MCF 10A (cell line): ENCODE measurements around the gene EPHB3. TPM values are rescaled to one million over a fixed set of nuclear protein-coding genes. Genes with fewer than 3 reads are reported as not detected.

Experiments used
- BruUV-seq: library from RNA; stranded (reverse); fragments of 400-500 nt; replicated peaks from 2 replicates; lab custom pipeline; 2021; lab: Mats Ljungman, UMichigan
- CTCF ChIA-PET: fragments of 300-600 bp; sonication (Branson Sonifier 250); formaldehyde crosslinking; extraction: SDS; loops from one replicate; lab custom pipeline; 2021; ENCODE audit warnings: antibody characterized with exemption, inconsistent platforms; lab: Yijun Ruan, JAX
- POLR2A ChIA-PET: fragments of 300-600, 350-650 bp; sonication (Branson Sonifier 250); formaldehyde crosslinking; extraction: SDS; loops from one replicate; lab custom pipeline; 2020; ENCODE audit warnings: antibody characterized with exemption, inconsistent platforms; lab: Yijun Ruan, JAX
- DNase-seq: peaks from one replicate; pipeline ENCODE4 v3.0.0-alpha.2; 2018; ENCODE audit not compliant: unreplicated experiment
- H3K27ac Mint-ChIP-seq: one replicate; pipeline ENCODE4 v1.8.0; 2022; ENCODE audit warnings: mild to moderate bottlenecking, low read depth, mixed read lengths; ENCODE audit not compliant: unreplicated experiment
- H3K27me3 Mint-ChIP-seq: one replicate; pipeline ENCODE4 v1.8.0; 2022; ENCODE audit warnings: mixed read lengths; ENCODE audit not compliant: insufficient read depth, unreplicated experiment
- H3K36me3 Mint-ChIP-seq: one replicate; pipeline ENCODE4 v1.8.0; 2022; ENCODE audit warnings: mild to moderate bottlenecking, moderate library complexity, mixed read lengths; ENCODE audit not compliant: insufficient read depth, unreplicated experiment
- H3K4me1 Mint-ChIP-seq: one replicate; pipeline ENCODE4 v1.8.0; 2022; ENCODE audit warnings: mixed read lengths; ENCODE audit not compliant: insufficient read depth, unreplicated experiment
- H3K4me3 Mint-ChIP-seq: one replicate; pipeline ENCODE4 v1.8.0; 2022; ENCODE audit warnings: mild to moderate bottlenecking, moderate library complexity, mixed read lengths; ENCODE audit not compliant: unreplicated experiment
- H3K9me3 Mint-ChIP-seq: one replicate; pipeline ENCODE4 v1.8.0; 2022; ENCODE audit warnings: mixed read lengths; ENCODE audit not compliant: unreplicated experiment
- CTCF ChIP-seq: fragments of 200-600 bp; IDR thresholded peaks from one replicate; pipeline ENCODE4 v1.8.0; 2022; ENCODE audit warnings: antibody characterized with exemption, mild to moderate bottlenecking; ENCODE audit not compliant: unreplicated experiment
- intact Hi-C: fragments of 100-400 bp; cut with micrococcal nuclease; formaldehyde crosslinking; loops from 2 replicates; pipeline ENCODE4 v1.14.1; 2022
- total RNA-seq: library from RNA; stranded (reverse); gene quantifications from 2 replicates; pipeline ENCODE4 v1.2.3, GENCODE V29; 2022

EPHB3 gene
- total RNA-seq, 1 experiment from 2014 or later, result 4.0 TPM

- H3K27me3 Mint-ChIP-seq, result peaks cover 26% of the 10 kb centered on the region
- CTCF ChIA-PET, result interaction anchor here (0.7 to 2.6 kb wide), 7 partner anchors 12 to 236 kb away, joined by 3 to 18 read pairs (median 5); no protein-coding TSS in a partner anchor
- POLR2A ChIA-PET, result interaction anchor here (0.6 kb wide), 1 partner anchor 15 kb away, joined by 3 read pairs; no protein-coding TSS in a partner anchor
- no peak overlapping the region for H3K27ac Mint-ChIP-seq
- peaks cover 14% of the 10 kb centered on the region for H3K4me1 Mint-ChIP-seq
- intact Hi-C loops, result no loop called here
- no TSS peak for BruUV-seq
- TF ChIP-seq CTCF, result no peak
- H3K4me3 Mint-ChIP-seq, result peak overlapping the region; percentile 62
- H3K36me3 Mint-ChIP-seq, result no peaks in the 10 kb centered on the region
- no peaks in the 10 kb centered on the region for H3K9me3 Mint-ChIP-seq
- no peak for DNase-seq
These were observed 35.5 kb upstream of the EPHB3 start for GRCh38 chr3:184526088-184526433.

- Mint-ChIP-seq H3K4me3 (no peak overlapping the region), H3K27me3 (peaks cover 58% of the 10 kb centered on the region), H3K36me3 (no peaks in the 10 kb centered on the region), H3K4me1 (no peaks in the 10 kb centered on the region), H3K9me3 (no peaks in the 10 kb centered on the region), H3K27ac (no peak overlapping the region)
- intact Hi-C loops, result no loop called here
- no peak for DNase-seq
- TF ChIP-seq CTCF, result no peak
- ChIA-PET CTCF (interaction anchor here (0.6 to 2.1 kb wide), 8 partner anchors 10 to 160 kb away, joined by 3 to 11 read pairs (median 6); no protein-coding TSS in a partner anchor), POLR2A (interaction anchor here (0.6 to 1.2 kb wide), 3 partner anchors 28 to 287 kb away, joined by 3 to 6 read pairs (median 4); no protein-coding TSS in a partner anchor)
- no TSS peak for BruUV-seq
These were observed 29.8 kb upstream of the EPHB3 start for GRCh38 chr3:184531626-184532280.

GRCh38 chr3:184532940-184533732, 28.4 kb upstream of the EPHB3 start:
- Mint-ChIP-seq H3K4me3 (no peak overlapping the region), H3K27ac (no peak overlapping the region), H3K27me3 (peaks cover 58% of the 10 kb centered on the region), H3K9me3 (no peaks in the 10 kb centered on the region), H3K36me3 (no peaks in the 10 kb centered on the region), H3K4me1 (no peaks in the 10 kb centered on the region)
- intact Hi-C loops, result no loop called here
- no TSS peak for BruUV-seq
- ChIA-PET POLR2A (no interaction called here), CTCF (interaction anchor here (0.5 to 2.1 kb wide), 6 partner anchors 8 to 162 kb away, joined by 3 to 11 read pairs (median 5); no protein-coding TSS in a partner anchor)
- no peak for DNase-seq
- TF ChIP-seq CTCF, result no peak
